OCI-LY1 (cell line): ENCODE measurements around the gene GJB4.

Experiments
- CTCF ChIP-seq: fragments of 200-600 bp; sonication (generic), shearing (Covaris generic); IDR thresholded peaks from 2 replicates; pipeline ENCODE4 v1.5.1; 2017; ENCODE audit warnings: mild to moderate bottlenecking, antibody characterized with exemption, low read length, moderate library complexity, mixed read lengths
- EZH2 ChIP-seq: fragments of 200-600 bp; sonication (generic), shearing (Covaris generic); IDR thresholded peaks from 2 replicates; pipeline ENCODE4 v1.8.0; 2017; ENCODE audit warnings: borderline replicate concordance, mixed run types, mild to moderate bottlenecking, antibody characterized with exemption, low read length, moderate library complexity, mixed read lengths

GRCh38 chr1:34739613-34740012 is 19.9 kb upstream of the GJB4 start:
- TF ChIP-seq EZH2: no peak
- TF ChIP-seq CTCF: no peak
